HG03558 (cell line): ENCODE data around the gene GAS6.

Source experiments
- ATAC-seq: cut with Tn5 transposase; IDR thresholded peaks from one replicate; pipeline ENCODE4 v1.9.1; 2021; ENCODE audit warnings: moderate number of reproducible peaks; ENCODE audit not compliant: unreplicated experiment; ENCODE audit errors: extremely low read depth

GAS6 gene

DNA sequence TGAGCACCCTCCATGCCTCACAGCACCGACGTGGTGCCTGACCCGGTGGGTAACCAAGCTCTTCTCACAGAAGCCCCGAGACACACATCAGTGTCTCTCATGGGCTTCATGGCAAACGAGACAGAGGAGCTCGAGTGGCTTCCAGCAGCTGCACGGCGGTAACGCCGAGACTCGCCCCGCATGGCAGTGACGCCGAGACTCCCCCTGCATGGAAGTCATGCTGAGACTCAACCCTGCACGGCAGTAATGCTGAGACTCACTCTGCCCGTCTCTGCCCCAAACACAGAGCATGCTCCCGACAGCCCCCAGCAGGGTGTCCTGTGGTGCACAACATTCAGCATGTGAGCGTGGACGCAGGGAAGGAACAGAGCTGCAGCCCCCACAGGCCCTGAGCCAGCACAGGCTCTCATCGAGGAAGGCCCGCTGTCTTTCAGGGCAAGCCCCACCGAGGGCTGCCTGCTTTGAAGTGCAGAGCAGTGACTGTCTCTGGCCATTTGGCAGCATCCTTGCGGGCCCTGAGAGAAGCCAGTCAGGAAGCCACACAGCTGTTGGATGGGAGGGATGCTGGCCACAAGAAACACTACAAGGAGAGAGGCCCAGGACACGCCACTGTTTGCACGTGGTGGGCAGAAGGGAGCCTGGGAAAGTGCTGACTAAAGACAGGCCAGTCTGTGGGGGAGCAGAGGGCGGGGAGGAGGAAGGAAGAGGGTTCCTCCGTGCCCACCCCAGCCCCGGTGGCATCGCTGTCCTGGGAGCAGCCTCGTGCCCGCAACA is 9.5 kb downstream of the GAS6 start:
- no peak for ATAC-seq

DNA sequence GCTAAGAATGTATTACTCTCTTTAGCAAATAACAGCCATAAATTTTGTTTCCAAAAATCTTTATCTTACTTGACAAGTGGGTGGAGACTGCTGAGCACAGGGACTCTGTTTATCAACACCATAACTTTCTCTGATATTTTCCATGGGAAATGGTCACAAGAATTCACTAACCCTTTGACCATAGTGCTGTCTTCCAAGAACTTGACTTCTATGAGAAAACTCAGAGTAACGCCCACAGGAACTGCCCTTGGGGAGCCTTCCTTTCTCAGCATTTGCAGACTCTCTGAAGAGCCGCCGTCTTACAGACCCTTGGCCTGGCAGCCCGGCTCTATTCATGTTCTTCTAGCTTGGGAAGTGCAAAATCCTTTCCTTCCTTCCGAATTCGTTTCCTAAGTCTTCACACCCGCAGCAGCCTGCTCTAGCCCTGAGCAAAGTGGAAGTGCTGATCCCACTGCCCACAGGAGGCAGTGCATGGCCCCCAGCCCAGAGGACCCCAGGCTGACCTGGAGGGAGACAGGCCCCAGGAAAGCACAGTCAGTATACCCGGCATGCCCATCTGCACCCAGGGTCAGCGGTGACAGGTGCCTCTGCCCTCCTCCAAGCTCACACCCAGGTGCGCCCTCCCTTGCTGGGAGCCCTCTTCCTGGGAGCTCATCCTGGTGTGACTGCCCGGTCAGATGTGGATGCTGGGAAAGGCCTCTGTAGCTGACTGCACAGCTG is 10.2 kb downstream of the GAS6 start:
- no peak for ATAC-seq

DNA sequence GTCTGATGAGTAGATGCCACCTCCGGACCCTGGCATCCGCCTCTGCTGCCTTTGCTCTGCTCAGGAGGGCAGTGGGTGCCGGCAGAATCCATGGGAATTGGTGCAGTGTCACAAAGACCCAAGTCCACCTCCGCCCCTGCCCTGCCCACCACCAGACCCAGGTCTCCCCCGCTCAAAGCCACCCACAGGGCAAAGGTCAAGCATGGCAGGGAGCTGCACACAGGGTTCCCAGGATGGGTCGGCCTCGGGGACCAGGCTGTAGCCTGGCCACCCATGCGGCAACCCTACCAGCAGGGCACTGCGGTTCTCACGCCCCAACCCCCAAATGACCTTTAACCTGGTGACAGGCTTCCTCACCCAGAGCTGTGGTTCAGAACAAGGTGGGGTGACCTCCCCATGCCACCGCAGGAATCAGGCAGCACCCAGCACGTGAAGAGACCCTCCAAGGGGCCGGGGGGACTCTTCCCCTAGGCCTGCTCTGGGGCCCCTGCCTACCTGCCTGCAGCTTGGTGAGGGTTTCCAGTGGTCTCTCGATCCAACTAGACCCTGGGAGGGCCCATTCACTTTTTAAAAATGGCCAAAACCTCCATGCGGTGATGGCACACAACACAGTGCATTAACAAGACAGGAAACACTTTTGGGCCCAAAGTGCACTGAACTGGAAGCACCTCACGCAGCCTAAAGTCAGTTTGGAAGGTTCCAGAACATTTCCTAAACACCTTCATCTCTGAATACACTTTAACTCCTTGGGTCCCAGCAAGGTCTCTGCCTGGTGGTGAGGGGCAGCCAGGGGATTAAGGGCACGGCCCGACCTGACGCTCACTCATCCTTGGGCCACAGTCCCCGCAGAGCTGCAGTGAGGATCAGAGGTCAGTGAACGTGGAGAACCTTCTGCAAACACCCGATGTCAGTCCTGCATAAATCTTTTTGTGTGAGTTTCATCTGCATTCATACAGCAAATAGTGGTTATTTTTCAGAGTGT is 11.0 kb downstream of the GAS6 start:
- ATAC-seq, result no peak

DNA sequence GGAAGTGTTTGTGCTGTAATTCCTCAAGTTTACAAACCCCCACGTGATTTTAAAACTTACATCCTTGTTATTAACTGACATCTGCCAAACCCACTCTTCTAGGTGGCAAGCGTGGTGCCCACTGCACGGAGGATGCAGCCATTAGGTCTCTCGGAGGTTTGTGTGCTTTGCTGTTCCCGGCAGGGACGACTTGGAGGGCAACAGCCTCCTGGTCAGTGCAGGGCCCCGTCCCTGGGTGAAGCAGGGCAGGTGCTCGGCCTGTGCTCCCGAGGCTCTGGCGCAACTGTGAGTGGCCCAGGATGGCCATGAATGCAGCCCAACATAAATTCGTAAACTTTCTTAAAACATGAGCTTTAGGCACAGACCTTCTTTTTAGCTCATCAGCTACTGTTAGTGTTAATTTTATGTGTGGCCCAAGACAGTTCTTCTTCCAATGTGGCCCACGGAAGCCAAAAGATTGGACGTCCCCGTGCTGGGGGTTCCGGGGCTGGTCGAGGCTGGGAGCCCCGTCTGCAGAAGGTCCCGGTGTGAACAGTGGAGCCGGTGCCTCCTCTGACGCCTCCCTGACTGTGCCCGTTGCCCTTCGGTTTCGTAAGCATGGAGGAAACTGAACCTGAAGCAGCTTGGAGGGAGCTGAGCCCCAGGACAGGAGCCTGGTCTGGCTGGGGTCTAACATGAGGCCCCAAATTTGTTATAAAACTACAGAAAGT is 11.9 kb downstream of the GAS6 start:
- ATAC-seq, result no peak

DNA sequence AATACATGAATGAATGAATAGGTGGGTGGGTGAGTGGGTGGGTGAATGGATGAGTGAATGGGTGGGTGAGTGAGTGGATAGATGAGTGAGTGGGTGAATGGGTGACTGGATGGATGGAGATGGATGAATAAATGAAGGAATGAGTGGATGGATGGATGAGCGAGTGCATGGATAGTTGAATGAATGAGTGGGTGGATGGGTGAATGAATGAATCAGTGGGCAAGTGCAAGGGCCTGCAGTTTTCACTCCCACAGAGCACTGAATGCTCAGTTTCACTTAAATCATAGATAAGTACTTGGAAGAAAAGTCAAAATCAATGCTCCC is 12.4 kb downstream of the GAS6 start:
- ATAC-seq, result no peak

DNA sequence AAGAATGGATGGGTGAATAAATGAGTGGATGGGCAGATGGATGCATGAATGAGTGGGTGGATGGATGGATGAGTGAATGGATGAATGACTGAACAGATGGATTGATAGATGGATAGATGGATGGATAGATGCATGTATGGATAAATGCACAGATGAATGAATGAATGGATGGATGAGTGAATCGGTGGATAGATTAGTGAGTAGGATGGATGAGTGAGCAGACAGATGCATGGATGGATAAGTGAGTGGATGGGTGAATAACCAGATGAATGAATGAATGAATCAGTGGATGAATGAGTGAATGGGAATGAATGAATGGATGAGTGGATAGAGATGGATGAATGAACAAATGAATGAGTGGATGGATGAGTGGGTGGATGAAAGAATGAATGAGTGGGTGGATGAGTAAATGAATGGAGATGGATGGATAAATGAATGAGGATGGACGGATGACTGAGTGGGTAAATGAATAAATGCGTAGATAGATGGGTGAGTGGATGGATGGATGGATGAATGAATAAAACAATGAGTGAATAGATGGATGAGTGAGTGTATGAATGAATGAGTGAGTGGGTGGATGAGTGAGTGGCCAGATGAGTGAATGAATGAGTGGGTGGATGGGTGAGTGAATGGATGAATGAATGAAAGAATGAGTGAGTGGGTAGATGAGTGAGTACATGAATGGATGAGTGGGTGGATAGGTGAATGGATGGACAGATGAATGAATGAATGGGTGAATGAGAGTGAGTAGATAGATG is 13.0 kb downstream of the GAS6 start:
- no peak for ATAC-seq

DNA sequence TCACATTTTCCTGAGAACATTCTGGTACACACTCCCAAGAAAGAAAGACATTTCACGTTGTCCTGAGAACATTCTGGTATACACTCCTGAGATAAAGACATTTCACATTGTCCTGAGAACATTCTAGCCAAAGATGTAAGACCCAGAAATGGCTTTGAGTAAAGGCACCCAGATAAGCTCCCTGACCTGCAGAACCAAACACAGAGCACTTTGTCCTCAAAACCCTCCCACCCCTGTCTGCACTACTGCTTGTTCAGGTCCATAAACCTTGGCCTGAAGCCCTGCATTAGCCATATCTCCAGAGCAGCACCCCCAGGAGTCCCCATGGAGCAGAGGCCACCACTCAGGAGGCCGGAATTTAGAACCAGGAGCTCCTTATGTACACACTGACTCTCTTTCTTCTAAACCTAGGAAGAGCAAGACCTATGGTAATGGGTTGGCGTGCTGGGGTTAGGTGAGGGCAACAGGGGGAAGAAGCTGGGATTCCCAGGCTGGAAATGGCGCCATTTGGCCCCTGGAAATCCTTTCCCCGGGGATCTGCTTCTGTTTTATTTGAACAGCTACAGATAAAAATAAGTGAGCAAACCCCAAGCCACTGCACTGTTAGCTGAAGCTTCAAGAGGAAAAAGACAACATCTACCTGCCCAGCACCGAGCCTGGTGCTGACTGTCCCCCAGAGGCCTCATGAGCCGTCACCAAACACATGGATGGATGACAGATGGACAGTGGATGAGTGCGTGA is 13.7 kb downstream of the GAS6 start:
- ATAC-seq, result no peak

DNA sequence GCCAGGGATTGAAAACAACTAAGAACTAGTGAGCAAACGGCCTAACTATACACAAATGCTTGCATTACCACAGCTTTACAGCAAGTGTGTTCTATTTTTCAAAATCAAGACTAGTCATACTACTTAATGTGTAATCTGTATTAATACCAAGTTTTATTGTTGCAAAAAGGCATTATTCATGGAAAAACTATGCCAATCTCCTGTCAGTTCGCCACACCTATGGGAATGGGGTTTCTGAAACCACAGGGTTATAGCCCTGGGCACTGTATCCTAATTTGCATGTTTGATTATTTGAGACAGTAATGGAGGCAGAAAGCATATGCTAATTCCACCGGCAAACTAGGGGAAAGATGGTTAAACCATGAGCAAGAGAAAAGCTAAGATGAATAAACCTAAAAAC is 14.3 kb downstream of the GAS6 start:
- no peak for ATAC-seq

DNA sequence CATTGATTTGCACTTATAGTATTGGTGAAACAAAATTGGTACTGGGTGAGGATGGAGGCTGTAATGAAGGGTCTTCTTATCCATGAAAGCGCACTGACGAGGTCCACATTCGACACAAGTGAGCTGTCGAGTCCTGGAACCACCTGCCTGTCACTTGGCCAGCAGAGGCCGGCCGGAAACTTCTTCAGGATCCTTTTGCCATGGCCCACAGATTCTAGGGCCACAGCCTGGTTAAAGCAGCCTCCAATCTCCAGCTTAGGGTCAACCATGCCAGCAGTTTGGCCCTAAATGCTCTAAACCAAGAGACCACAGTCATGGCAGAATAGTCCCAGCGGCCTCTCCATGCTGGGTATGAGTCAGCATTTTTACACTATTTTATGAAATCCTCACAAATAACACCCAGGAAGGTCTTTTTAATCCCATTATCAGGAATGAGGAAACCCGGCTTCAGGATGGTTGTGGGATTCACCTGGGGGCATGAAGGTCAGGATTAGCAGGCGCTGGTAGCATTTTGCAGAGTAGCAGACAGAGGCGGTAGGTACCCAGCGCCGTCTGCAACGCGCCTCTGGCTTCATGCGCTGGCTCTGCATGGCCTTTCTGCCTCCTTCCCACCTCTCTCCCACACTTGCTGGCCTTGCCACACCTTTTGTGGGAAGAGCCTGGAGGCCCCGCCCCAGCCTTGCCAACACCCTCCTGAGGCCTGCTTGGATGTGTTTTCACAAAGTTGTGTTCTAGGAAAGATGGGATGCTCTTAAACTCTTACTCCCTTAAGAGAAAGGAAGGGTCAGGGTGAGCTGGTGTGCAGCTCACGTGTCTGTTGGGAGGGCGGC is 15.2 kb downstream of the GAS6 start:
- no peak for ATAC-seq

DNA sequence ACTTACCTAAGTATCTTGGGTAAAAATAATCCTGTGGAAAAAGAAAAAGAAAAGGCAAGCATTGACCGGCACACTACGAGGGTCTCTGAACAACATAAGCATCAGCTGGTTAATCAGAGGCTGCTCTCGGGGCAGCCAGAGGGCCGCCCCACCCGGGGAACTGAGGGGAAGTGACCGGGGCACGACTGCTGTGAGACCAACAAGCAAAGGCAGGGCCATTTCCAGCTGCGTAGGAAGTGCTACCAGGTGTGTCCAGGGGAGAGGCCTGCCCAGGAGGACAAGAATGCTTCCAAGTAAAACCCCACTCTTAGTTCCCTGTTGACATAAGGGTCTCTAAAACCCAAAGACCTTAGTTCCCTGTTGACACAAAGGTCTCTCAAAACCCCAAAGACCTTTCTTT is 15.9 kb downstream of the GAS6 start:
- no peak for ATAC-seq

DNA sequence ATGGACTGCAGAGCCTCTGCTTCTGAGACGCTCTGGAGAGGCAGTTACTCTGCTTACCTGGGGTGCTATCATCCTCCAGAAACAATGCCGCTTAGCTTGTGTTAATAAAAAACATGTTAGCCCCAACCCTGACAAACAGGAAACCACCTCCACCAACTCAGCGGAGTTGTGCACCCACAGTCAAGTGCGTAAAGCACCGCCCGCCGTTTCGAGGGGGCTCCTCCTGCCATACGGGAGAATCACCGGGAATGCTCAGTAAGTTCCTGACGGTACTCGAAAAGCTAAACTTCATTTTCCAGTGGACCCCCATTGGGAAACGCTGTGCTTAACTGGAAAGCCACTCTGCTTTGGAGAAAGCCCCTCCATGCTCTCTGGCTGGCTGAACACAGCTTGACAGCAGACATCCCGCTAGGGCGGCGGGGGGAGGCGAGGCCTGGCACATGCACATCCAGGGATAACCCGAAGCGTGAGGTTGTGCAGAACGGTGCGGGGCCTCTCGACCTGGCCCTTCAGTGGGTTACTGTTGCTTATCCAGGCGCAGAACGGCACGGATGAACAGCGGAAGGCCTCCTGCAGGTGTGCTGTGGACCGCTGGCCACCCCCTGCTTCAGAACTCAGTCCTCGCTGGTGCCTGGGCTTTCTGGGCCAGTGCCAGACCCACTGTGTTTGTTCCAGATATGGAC is 17.1 kb downstream of the GAS6 start:
- ATAC-seq, result no peak

DNA sequence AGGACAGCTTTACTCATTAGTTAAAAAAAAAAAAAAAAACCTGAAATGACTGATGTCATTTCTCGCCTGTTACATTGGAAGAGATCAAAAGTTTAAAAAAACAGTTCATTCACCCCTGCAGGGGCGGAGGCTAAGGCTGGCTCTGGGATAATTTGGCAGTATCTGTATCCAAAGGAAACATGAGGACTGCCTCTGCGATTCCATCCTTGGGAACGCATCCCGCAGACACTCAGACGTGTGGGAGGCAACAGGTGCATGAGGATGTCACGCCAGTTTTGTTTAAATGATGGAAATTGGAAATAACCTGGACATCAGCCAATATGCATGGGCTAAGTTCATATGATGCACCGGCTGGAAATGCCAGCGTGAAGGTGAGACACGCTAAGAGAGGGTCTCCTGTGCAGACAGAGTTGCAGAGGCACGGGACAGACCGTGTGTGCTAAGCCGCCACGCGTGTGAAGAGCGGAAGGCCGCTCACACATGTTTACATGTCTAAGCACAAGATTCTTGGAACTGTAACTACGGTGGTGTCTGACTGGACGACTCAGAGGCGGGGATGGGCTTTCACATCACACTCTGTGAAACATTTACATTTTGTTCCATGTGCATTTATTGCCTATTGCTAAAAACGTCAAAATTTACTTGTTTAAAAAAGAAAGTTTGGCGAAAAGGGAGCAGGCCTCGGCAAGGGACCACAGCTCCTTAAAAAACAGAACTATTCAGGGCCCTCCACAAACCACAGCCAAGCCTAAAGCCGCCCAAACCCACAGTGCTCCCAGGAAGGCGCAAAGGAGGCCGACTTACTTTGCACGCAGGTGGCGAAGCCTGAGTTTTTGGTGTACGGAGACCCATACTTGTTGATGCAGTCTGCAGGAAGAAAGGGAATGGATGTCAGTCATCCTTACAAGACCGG is 17.9 kb downstream of the GAS6 start:
- no peak for ATAC-seq

DNA sequence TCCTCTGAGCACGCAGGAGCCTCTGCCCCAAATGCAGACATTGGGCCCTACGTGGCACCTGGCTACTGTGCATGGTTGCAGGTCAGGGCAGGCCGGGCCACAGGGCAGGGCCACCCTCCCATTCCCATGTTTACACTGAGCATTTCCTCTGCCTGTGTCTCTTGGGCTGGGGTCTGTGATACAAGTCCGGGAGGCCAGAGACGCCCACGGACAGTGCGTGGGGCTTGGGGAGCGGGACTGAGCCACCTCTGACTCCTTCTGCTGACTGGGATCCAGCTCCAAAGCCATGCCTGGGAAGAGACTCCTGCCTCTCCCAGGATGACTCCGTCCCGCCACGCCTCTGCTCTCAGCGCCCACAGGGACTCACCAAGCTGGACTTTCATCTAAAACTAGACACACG is 18.8 kb downstream of the GAS6 start:
- ATAC-seq, result no peak

DNA sequence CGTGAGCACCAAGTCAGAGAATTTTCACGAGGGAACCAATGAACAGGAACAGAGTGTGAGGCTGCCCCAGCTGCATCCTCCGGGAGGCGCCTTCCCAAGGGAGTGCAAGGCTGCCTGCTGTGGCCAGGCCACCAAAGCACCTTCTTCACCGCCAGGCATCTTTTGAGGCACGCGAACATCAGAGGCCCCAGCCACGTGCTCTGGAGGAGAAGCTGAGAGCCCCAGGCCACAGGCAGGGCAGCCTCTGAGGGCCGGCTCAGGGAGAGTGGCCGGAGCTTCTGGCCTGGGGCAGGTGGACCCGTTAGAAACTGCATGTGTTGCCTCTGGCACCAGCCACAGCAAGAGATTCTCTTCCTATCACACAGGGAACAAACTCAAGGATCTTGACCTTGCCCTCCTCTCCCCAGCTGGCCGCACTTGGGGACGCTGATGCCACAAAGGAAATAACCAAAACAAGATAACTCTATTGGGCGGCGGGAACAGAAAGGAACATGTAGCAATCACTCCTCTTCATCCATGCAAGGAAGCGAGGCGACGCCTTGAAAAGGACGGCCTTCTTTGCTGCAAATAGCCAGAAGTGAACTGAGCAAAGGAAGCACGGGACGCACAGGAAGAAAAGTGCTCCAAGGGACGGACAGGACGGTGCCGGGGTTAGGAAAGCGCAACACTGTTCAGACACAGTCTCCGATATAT is 19.9 kb downstream of the GAS6 start:
- no peak for ATAC-seq

DNA sequence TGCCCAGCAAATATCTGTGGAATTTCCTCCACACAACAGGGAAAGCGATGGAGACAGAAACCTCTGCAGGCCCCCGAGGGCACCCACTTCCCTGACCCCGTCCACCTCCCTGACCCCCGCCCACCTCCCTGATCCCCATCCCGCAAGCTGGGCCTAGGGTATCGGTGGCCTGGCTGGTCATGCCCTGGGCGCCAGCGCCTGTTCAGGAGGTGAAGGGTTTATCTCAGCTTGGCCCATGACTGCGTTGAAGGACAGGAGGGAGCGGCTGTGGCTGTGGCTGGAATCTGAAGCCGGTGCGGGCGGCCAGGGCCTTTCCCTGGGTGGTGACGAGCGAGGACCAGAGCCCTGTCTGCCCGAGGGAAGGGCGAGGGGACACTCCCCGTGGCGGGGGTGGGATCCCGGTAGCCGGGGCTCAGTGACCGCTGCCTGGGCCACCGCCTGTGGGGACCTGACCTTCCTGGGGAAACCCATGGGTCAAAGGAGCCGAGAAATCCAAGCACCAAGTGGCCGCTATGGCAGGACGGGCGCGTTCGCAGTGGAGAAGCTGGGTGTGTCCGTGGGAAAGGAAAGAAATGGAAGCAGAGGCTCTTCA is 20.7 kb downstream of the GAS6 start:
- no peak for ATAC-seq
